ENCODE results near the gene WDR77.

WDR77 gene

DNA sequence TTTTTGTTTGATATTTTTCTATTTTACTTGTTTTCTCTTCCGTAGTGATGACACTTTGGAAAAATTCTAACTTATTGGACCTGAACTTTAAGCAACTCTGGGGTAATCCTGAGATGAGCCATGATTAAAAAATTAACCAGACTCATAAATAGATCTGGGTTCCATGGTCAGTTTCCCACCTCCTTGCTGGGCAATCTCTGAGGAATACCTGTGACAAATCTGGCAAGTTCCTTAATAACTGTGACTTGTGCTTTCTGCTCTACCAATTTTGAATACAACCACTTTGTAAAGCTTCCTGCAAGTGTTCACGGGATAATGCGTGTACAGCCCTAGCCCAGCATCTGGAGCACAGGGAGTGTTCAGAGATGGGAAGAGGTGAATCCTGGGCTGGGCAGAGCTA lies 24.8 kb downstream of the WDR77 start:
- TF ChIP-seq CTCF (IDR thresholded peaks at IDR 0.05): no peak

GRCh38 chr1:111422546-111423391 lies 26.3 kb downstream of the WDR77 start:
- TF ChIP-seq CTCF (IDR thresholded peaks at IDR 0.05): peak; percentile 26; the same call in 1 of the 2 replicates

GRCh38 chr1:111420377-111420776 lies 28.7 kb downstream of the WDR77 start:
- TF ChIP-seq CTCF (IDR thresholded peaks at IDR 0.05): no peak

- no peak for TF ChIP-seq CTCF (IDR thresholded peaks at IDR 0.05)
Observed at GRCh38 chr1:111419037-111419436, 30.0 kb downstream of the WDR77 start.

DNA sequence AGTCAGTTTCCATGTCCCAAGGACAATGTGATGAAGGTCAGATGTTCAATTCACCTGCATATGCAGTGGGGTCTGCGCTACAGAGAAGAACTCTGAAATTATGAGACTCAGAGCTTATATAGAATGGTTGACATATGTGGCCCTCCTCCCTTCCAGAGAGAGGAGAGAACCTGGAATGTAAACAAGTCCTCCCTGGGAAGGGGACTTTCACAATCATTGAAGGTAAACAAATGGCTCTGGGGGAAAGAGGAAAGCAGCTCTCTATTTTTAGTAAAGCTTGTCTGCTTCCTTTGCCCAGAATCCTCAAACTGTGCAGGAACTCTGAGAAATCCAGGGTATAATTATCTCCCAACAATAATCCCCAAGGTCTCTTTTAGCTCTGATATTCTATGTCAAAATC lies 31.3 kb downstream of the WDR77 start:
- TF ChIP-seq CTCF (IDR thresholded peaks at IDR 0.05): no peak

- no peak for TF ChIP-seq CTCF (IDR thresholded peaks at IDR 0.05)
Observed at GRCh38 chr1:111415461-111415860, 33.6 kb downstream of the WDR77 start.

DNA sequence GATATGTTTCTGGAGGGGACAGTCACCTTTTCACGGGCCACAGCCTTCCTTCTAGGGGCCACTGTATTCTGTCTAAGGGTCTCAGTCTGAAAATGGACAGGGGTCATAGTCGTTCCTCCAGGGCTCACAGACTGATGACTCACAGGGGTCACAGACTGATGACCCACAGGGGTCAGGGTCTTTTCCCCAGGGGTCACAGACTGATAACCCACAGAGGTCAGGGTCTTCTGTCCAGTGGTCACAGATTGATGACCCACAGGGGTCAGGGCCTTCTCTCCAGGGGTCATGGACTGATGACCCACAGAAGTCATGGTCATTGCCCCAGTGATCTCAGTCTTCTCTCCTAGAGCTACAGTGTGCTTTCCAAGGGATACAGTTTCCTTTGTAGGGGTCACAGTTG lies 34.3 kb downstream of the WDR77 start:
- TF ChIP-seq CTCF (IDR thresholded peaks at IDR 0.05): no peak

Data from LNCAP (cell line).